DOHH2 (cell line): ENCODE results near the gene SUGT1.
A peak's percentile ranks its signal among the peaks of the same experiment; 100 is the strongest.
"Not testable (repeated sequence)": the region's sequence is repeated elsewhere in the genome, so short reads cannot be mapped to it uniquely, and the experiment has no call there.

Source experiments
- H3F3A ChIP-seq: fragments of 200-600 bp; sonication (generic), shearing (Covaris generic); 2 replicates; pipeline ENCODE4 v1.6.0; 2016; ENCODE audit warnings: antibody characterized with exemption, mild to moderate bottlenecking; ENCODE audit not compliant: control insufficient read depth, insufficient read depth
- H3K27ac ChIP-seq: fragments of 200-600 bp; sonication (generic); 2 replicates; pipeline ENCODE4 v1.5.1; 2014; ENCODE audit warnings: low read depth, mild to moderate bottlenecking, low read length, moderate library complexity
- H3K27me3 ChIP-seq: fragments of 200-600 bp; sonication (generic); 2 replicates; pipeline ENCODE4 v1.6.1; 2014; ENCODE audit warnings: mild to moderate bottlenecking, low read length, mixed read lengths; ENCODE audit not compliant: control insufficient read depth
- H3K36me3 ChIP-seq: fragments of 200-600 bp; sonication (generic); 2 replicates; pipeline ENCODE4 v1.6.1; 2014; ENCODE audit warnings: mild to moderate bottlenecking, low read length, moderate library complexity, mixed read lengths; ENCODE audit not compliant: control insufficient read depth
- H3K4me1 ChIP-seq: fragments of 200-600 bp; sonication (generic); 2 replicates; pipeline ENCODE4 v1.6.1; 2014; ENCODE audit warnings: mild to moderate bottlenecking, low read length, mixed read lengths; ENCODE audit not compliant: control insufficient read depth
- H3K4me2 ChIP-seq: fragments of 200-600 bp; sonication (generic); 2 replicates; pipeline ENCODE4 v1.6.0; 2014; ENCODE audit warnings: mild to moderate bottlenecking, low read length, moderate library complexity
- H3K4me3 ChIP-seq: fragments of 200-600 bp; sonication (generic); 2 replicates; pipeline ENCODE4 v1.5.1; 2014; ENCODE audit warnings: mild to moderate bottlenecking, low read length, mixed read lengths
- H3K79me2 ChIP-seq: fragments of 200-600 bp; sonication (generic); 2 replicates; pipeline ENCODE4 v1.6.1; 2014; ENCODE audit warnings: mild to moderate bottlenecking, low read length, mixed read lengths; ENCODE audit not compliant: control insufficient read depth
- H3K9me2 ChIP-seq: fragments of 200-600 bp; sonication (generic); replicated peaks from 2 replicates; pipeline ENCODE4 v1.6.1; 2014; ENCODE audit warnings: mild to moderate bottlenecking, low read length, mixed read lengths; ENCODE audit not compliant: control insufficient read depth
- H3K9me3 ChIP-seq: fragments of 200-600 bp; sonication (generic); 2 replicates; pipeline ENCODE4 v1.6.1; 2014; ENCODE audit warnings: antibody characterized with exemption, low read length, mixed read lengths; ENCODE audit not compliant: control insufficient read depth, insufficient read depth
- H4K20me1 ChIP-seq: fragments of 200-600 bp; sonication (generic); 2 replicates; pipeline ENCODE4 v1.6.0; 2014; ENCODE audit warnings: low read depth, mild to moderate bottlenecking, antibody characterized with exemption, low read length, moderate library complexity; ENCODE audit not compliant: control insufficient read depth, insufficient read depth
- CTCF ChIP-seq: fragments of 200-600 bp; sonication (generic); IDR thresholded peaks from one replicate; pipeline ENCODE4 v1.5.1; 2014; ENCODE audit warnings: antibody characterized with exemption, mild to moderate bottlenecking, low read depth, low read length; ENCODE audit not compliant: poor library complexity, severe bottlenecking
- EZH2phosphoT487 ChIP-seq: fragments of 200-600 bp; sonication (generic); IDR thresholded peaks from 2 replicates; pipeline ENCODE4 v1.6.1; 2017; ENCODE audit warnings: borderline replicate concordance, mild to moderate bottlenecking, antibody characterized with exemption, low read length, moderate library complexity, mixed read lengths

Gene SUGT1

GRCh38 chr13:52652196-52652979 is at the start of gene SUGT1:
TSS of gene SUGT1 (plus strand) at chr13:52652836. CDS start at chr13:52652921, 85 bp downstream.
- H3K36me3 ChIP-seq: peaks cover 72% of the 10 kb centered on the region
- no peaks in the 10 kb centered on the region for H3K27me3 ChIP-seq
- peaks cover 37% of the 10 kb centered on the region for H3K4me1 ChIP-seq
- TF ChIP-seq CTCF (peak; percentile 67), EZH2phosphoT487 (no peak)
- H3K9me2 ChIP-seq: no peaks in the 10 kb centered on the region
- H3K27ac ChIP-seq: peak within 1 kb of the TSS; percentile 85
- peaks cover 7% of the 10 kb centered on the region; the same call in 1 of the 2 replicates for H4K20me1 ChIP-seq
- H3K4me3 ChIP-seq: peak within 1 kb of the TSS; percentile 86
- no peaks in the 10 kb centered on the region for H3K9me3 ChIP-seq
- peaks cover 75% of the 10 kb centered on the region for H3K79me2 ChIP-seq
- H3F3A ChIP-seq: no peaks in the 10 kb centered on the region
- peak within 1 kb of the TSS; percentile 92 for H3K4me2 ChIP-seq

- H3K9me3 ChIP-seq, H3K36me3 ChIP-seq, H3F3A ChIP-seq, H3K4me3 ChIP-seq, H3K9me2 ChIP-seq, H3K79me2 ChIP-seq, H3K4me1 ChIP-seq, H4K20me1 ChIP-seq, H3K27ac ChIP-seq, H3K27me3 ChIP-seq, H3K4me2 ChIP-seq: not testable (repeated sequence)
Observed at GRCh38 chr13:52603316-52603715, 49.3 kb upstream of the SUGT1 start.

GRCh38 chr13:52606126-52606525 is 46.5 kb upstream of the SUGT1 start:
- not testable (repeated sequence) for H3K9me2 ChIP-seq, H3K27me3 ChIP-seq, H4K20me1 ChIP-seq, H3K4me2 ChIP-seq, H3K9me3 ChIP-seq, H3K36me3 ChIP-seq, H3F3A ChIP-seq, H3K4me3 ChIP-seq, H3K79me2 ChIP-seq, H3K4me1 ChIP-seq, H3K27ac ChIP-seq

- not testable (repeated sequence) for H3K4me1 ChIP-seq, H3K79me2 ChIP-seq, H3K9me3 ChIP-seq, H3K4me2 ChIP-seq, H3K36me3 ChIP-seq, H3K27ac ChIP-seq, H4K20me1 ChIP-seq, H3K9me2 ChIP-seq, H3K4me3 ChIP-seq, H3F3A ChIP-seq, H3K27me3 ChIP-seq
Observed at GRCh38 chr13:52606795-52607194, 45.8 kb upstream of the SUGT1 start.

- not testable (repeated sequence) for H3K9me2 ChIP-seq, H3K36me3 ChIP-seq, H3K27me3 ChIP-seq, H4K20me1 ChIP-seq, H3F3A ChIP-seq, H3K27ac ChIP-seq, H3K9me3 ChIP-seq, H3K4me3 ChIP-seq, H3K79me2 ChIP-seq, H3K4me2 ChIP-seq, H3K4me1 ChIP-seq
Observed at GRCh38 chr13:52608184-52608583, 44.5 kb upstream of the SUGT1 start.
